Vagina (tissue), 2 donors: Measurements from ENCODE around the gene MAN2A2.

Experiments used
- POLR2A ChIP-seq, 2 donors: fragments of 450-650 bp; IDR thresholded peaks; one replicate each; pipeline ENCODE4 v1.6.1; 2017; ENCODE audit warnings: antibody characterized with exemption in 2 of 2, mild to moderate bottlenecking in 2 of 2, moderate library complexity in 2 of 2
- POLR2AphosphoS5 ChIP-seq, 2 donors: sonication (generic); formaldehyde crosslinking; IDR thresholded peaks; one replicate each; pipeline ENCODE4 v1.9.0; 2017; ENCODE audit warnings: antibody characterized with exemption in 2 of 2, mild to moderate bottlenecking in 2 of 2, low read depth in 1 of 2; ENCODE audit not compliant: insufficient read depth in 1 of 2
- TF ChIP-seq, protein P1 (sequence below), 3 experiments: fragments of 450-650 bp in 2 of 3; fragments of 200-600 bp in 1 of 3; sonication (generic) in 1 of 3; IDR thresholded peaks; one replicate each; pipeline ENCODE4 v1.5.1; 2017 to 2019; ENCODE audit warnings: antibody characterized with exemption in 3 of 3, mild to moderate bottlenecking in 2 of 3, moderate library complexity in 2 of 3

DNA sequence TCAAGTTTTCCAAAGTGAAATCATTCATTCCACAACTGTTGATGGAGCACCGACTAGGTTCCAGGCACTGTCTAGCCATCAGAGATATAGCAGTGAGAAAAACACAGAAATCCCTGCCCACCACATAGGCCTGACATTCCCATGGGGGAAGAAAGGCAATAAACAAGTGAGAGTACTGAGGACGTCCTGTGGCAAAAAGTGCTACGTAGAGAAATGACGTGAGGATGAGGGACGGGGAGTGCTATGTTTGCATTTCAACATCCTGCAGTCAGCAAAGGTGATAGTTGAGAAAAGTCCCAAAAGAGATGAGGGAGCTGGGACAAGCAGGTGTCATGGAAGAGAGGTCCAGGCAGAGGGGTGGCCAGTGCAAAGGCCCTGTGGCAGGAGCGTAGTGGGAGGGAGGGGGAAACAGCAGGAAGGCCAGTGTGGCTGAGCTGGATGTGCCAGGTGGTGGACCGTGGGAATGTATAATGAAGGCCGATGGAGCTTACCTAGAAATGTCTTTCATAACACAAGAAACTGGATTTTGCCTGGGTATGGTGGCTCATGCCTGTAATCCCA lies 45.1 kb upstream of the MAN2A2 start:
- TF ChIP-seq, protein P1, sequence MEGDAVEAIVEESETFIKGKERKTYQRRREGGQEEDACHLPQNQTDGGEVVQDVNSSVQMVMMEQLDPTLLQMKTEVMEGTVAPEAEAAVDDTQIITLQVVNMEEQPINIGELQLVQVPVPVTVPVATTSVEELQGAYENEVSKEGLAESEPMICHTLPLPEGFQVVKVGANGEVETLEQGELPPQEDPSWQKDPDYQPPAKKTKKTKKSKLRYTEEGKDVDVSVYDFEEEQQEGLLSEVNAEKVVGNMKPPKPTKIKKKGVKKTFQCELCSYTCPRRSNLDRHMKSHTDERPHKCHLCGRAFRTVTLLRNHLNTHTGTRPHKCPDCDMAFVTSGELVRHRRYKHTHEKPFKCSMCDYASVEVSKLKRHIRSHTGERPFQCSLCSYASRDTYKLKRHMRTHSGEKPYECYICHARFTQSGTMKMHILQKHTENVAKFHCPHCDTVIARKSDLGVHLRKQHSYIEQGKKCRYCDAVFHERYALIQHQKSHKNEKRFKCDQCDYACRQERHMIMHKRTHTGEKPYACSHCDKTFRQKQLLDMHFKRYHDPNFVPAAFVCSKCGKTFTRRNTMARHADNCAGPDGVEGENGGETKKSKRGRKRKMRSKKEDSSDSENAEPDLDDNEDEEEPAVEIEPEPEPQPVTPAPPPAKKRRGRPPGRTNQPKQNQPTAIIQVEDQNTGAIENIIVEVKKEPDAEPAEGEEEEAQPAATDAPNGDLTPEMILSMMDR (IDR thresholded peaks at IDR 0.05) = no peak
- no peak for TF ChIP-seq POLR2A (IDR thresholded peaks at IDR 0.05)
- TF ChIP-seq POLR2AphosphoS5 (IDR thresholded peaks at IDR 0.05; ENCODE audit: insufficient read depth in 1 of 2, low read depth in 1 of 2) = no peak
